HEK293 (cell line): ENCODE data around the gene FRY.
A peak's percentile ranks its signal among the peaks of the same experiment; 100 is the strongest.

ENCODE experiments used
- CTCF ChIA-PET: fragments of 350-600 bp; formaldehyde crosslinking; extraction: SDS; loops from one replicate; lab custom pipeline; 2021; ENCODE audit warnings: antibody characterized with exemption; lab: Yijun Ruan, JAX
- POLR2A ChIA-PET: fragments of 300-600 bp; formaldehyde crosslinking; extraction: SDS; loops from one replicate; lab custom pipeline; 2020; ENCODE audit warnings: antibody characterized with exemption, inconsistent platforms; lab: Yijun Ruan, JAX
- H3K27ac ChIP-seq: fragments of 200-500 bp; sonication (Bioruptor generic); 2 replicates; pipeline ENCODE4 v1.5.1; 2014; ENCODE audit warnings: low read depth, low read length, control low read depth, inconsistent platforms; ENCODE audit errors: extremely low read depth
- H3K36me3 ChIP-seq, 2 experiments: fragments of 200-500 bp in 1 of 2; sonication (Bioruptor generic) in 1 of 2; 1 replicate in 1 of 2; 2 replicates in 1 of 2; pipeline ENCODE4 v1.5.1; 2014 to 2017; ENCODE audit warnings: inconsistent platforms in 2 of 2, low read length in 2 of 2; ENCODE audit not compliant: control insufficient read depth in 2 of 2, insufficient read depth in 1 of 2
- H3K4me1 ChIP-seq: fragments of 200-500 bp; sonication (Bioruptor generic); 2 replicates; pipeline ENCODE4 v1.5.1; 2014; ENCODE audit warnings: mild to moderate bottlenecking, low read length, inconsistent platforms; ENCODE audit not compliant: control insufficient read depth, insufficient read depth
- H3K4me3 ChIP-seq: 2 replicates; pipeline ENCODE4 v1.5.1; 2011; ENCODE audit warnings: low read depth, mild to moderate bottlenecking, control low read depth, low read length, moderate library complexity
- H3K9me3 ChIP-seq: fragments of 200-500 bp; sonication (Bioruptor generic); 2 replicates; pipeline ENCODE4 v1.5.1; 2014; ENCODE audit warnings: low read depth, low read length, inconsistent platforms; ENCODE audit not compliant: control insufficient read depth, insufficient read depth
- EGR2 ChIP-seq: fragments of 450-650 bp; formaldehyde crosslinking; IDR thresholded peaks from 2 replicates; pipeline ENCODE4 v1.5.1; 2016; ENCODE audit warnings: low read depth, missing biosample characterization, missing genetic modification characterization
- GLIS2 ChIP-seq: fragments of 450-650 bp; formaldehyde crosslinking; IDR thresholded peaks from 2 replicates; pipeline ENCODE4 v1.5.1; 2016; ENCODE audit warnings: missing biosample characterization, missing genetic modification characterization
- HOXD13 ChIP-seq: sonication (generic); formaldehyde crosslinking; IDR thresholded peaks from 2 replicates; pipeline ENCODE4 v1.8.0; 2022; ENCODE audit warnings: missing genetic modification reagents, borderline replicate concordance
- PRDM1 ChIP-seq: fragments of 450-650 bp; formaldehyde crosslinking; IDR thresholded peaks from 2 replicates; pipeline ENCODE4; 2016; ENCODE audit warnings: missing biosample characterization, missing genetic modification characterization
- SETDB1 ChIP-seq: IDR thresholded peaks from one replicate; pipeline ENCODE4 v1.6.1; 2017; ENCODE audit warnings: mild to moderate bottlenecking, low read length, moderate library complexity, mixed read lengths; ENCODE audit not compliant: insufficient read length
- TCF7L2 ChIP-seq: IDR thresholded peaks from 2 replicates; pipeline ENCODE4 v1.6.1; 2011; ENCODE audit warnings: low read depth, mild to moderate bottlenecking, inconsistent platforms, low read length, moderate library complexity, borderline replicate concordance
- ZBTB49 ChIP-seq: fragments of 450-650 bp; formaldehyde crosslinking; IDR thresholded peaks from 2 replicates; pipeline ENCODE4 v1.5.1; 2016; ENCODE audit warnings: missing biosample characterization, missing genetic modification characterization, low read depth
- ZBTB8A ChIP-seq: fragments of 450-650 bp; formaldehyde crosslinking; IDR thresholded peaks from 2 replicates; pipeline ENCODE4 v1.5.1; 2016; ENCODE audit warnings: missing biosample characterization, missing genetic modification characterization
- ZIC2 ChIP-seq: fragments of 450-650 bp; formaldehyde crosslinking; IDR thresholded peaks from 2 replicates; pipeline ENCODE4 v1.5.1; 2016; ENCODE audit warnings: missing biosample characterization, missing genetic modification characterization
- ZNF132 ChIP-seq: fragments of 450-650 bp; formaldehyde crosslinking; IDR thresholded peaks from 2 replicates; pipeline ENCODE4 v1.5.1; 2017; ENCODE audit warnings: missing biosample characterization, missing genetic modification characterization, borderline replicate concordance
- ZNF169 ChIP-seq: fragments of 450-650 bp; formaldehyde crosslinking; IDR thresholded peaks from 2 replicates; pipeline ENCODE4 v1.5.1; 2016; ENCODE audit warnings: missing biosample characterization, missing genetic modification characterization
- ZNF19 ChIP-seq: fragments of 450-650 bp; formaldehyde crosslinking; IDR thresholded peaks from 2 replicates; pipeline ENCODE4; 2016; ENCODE audit warnings: missing biosample characterization, missing genetic modification characterization, low read depth
- ZNF266 ChIP-seq: fragments of 450-650 bp; formaldehyde crosslinking; IDR thresholded peaks from 2 replicates; pipeline ENCODE4 v1.5.1; 2016; ENCODE audit warnings: missing biosample characterization, missing genetic modification characterization, low read depth
- ZNF335 ChIP-seq: fragments of 450-650 bp; formaldehyde crosslinking; conservative IDR thresholded peaks from 2 replicates; pipeline ENCODE4 v1.5.1; 2016; ENCODE audit warnings: missing biosample characterization, missing genetic modification characterization
- ZNF366 ChIP-seq: fragments of 450-650 bp; formaldehyde crosslinking; conservative IDR thresholded peaks from 2 replicates; pipeline ENCODE4 v1.5.1; 2016; ENCODE audit warnings: missing biosample characterization, missing genetic modification characterization
- ZNF626 ChIP-seq: fragments of 450-650 bp; sonication (Bioruptor Pico); formaldehyde crosslinking; IDR thresholded peaks from 2 replicates; pipeline ENCODE4 v1.5.1; 2018; ENCODE audit warnings: missing biosample characterization, missing genetic modification characterization, inconsistent platforms
- ZNF692 ChIP-seq: fragments of 450-650 bp; formaldehyde crosslinking; IDR thresholded peaks from 2 replicates; pipeline ENCODE4 v1.5.1; 2016; ENCODE audit warnings: missing biosample characterization, missing genetic modification characterization
- ZNF776 ChIP-seq: fragments of 450-650 bp; formaldehyde crosslinking; IDR thresholded peaks from 2 replicates; pipeline ENCODE4 v1.5.0; 2017; ENCODE audit warnings: missing biosample characterization, missing genetic modification characterization, borderline replicate concordance
- ZNF777 ChIP-seq: fragments of 450-650 bp; formaldehyde crosslinking; IDR thresholded peaks from 2 replicates; pipeline ENCODE4 v1.5.1; 2017; ENCODE audit warnings: missing biosample characterization, missing genetic modification characterization, borderline replicate concordance
- ZNF791 ChIP-seq: fragments of 450-650 bp; formaldehyde crosslinking; IDR thresholded peaks from 2 replicates; pipeline ENCODE4 v1.5.1; 2016; ENCODE audit warnings: missing biosample characterization, missing genetic modification characterization

Gene FRY

GRCh38 chr13:32028711-32029110, 2.9 kb upstream of the FRY start (continued):
- TF ChIP-seq ZBTB49 (tag by site-specific recombination) (no peak), GLIS2 (tag by site-specific recombination) (no peak), ZNF692 (no peak)

GRCh38 chr13:32029684-32030083, 1.9 kb upstream of the FRY start:
- ChIA-PET CTCF (no interaction called here), POLR2A (no interaction called here)
- Histone ChIP-seq H3K9me3 (no peaks in the 10 kb centered on the region), H3K4me1 (no peaks in the 10 kb centered on the region), H3K27ac (no peak overlapping the region), H3K36me3 (no peaks in the 10 kb centered on the region), H3K4me3 (no peak overlapping the region)
- no peak for TF ChIP-seq TCF7L2
- no peak for TF ChIP-seq ZBTB49 (tag by site-specific recombination)
- no peak for TF ChIP-seq HOXD13 (CRISPR knock-in tag)
- TF ChIP-seq ZIC2 (tag by site-specific recombination): no peak
- TF ChIP-seq ZNF776 (tag by site-specific recombination): no peak
- no peak for TF ChIP-seq ZNF132 (tag by site-specific recombination)
- TF ChIP-seq ZNF791: no peak
- TF ChIP-seq ZNF777 (tag by site-specific recombination): no peak
- no peak for TF ChIP-seq SETDB1
- TF ChIP-seq EGR2 (tag by site-specific recombination): no peak
- TF ChIP-seq ZNF169 (tag by site-specific recombination): no peak
- TF ChIP-seq ZNF266 (tag by site-specific recombination): no peak
- no peak for TF ChIP-seq ZBTB8A
- TF ChIP-seq ZNF626 (tag by site-specific recombination): no peak

- CTCF ChIA-PET: interaction anchor here (0.6 kb wide), 1 partner anchor 13 kb away, joined by 6 read pairs; no protein-coding TSS in a partner anchor
- TF ChIP-seq ZNF335 (tag by site-specific recombination): peak; percentile 74
- peak; percentile 84 for TF ChIP-seq ZNF366
- no peak for TF ChIP-seq ZNF19
- TF ChIP-seq PRDM1 (tag by site-specific recombination): peak; percentile 43; the same call in 1 of the 2 replicates
- H3K9me3 ChIP-seq: no peaks in the 10 kb centered on the region
- POLR2A ChIA-PET: no interaction called here
- H3K36me3 ChIP-seq: no peaks in the 10 kb centered on the region
- H3K4me1 ChIP-seq: peaks cover 4% of the 10 kb centered on the region; the same call in 1 of the 2 replicates
- H3K27ac ChIP-seq: no peak overlapping the region; the same call in 1 of the 2 replicates
- peak overlapping the region; percentile 67 for H3K4me3 ChIP-seq
Measured at GRCh38 chr13:32031815-32032370, 319 bp downstream of the FRY start.
